Astrocyte (in vitro differentiated cells and primary cell): Measurements from ENCODE around the gene SHISA9. TPM values are rescaled to one million over a fixed set of nuclear protein-coding genes. Genes with fewer than 3 reads are reported as not detected.

ENCODE experiments used
- DNase-seq: peaks from one replicate; pipeline ENCODE4 v3.0.0-alpha.2; 2010; ENCODE audit warnings: low read depth
- FAIRE-seq: peaks from 2 replicates; lab custom pipeline; 2011; peaks lifted over from hg19 to GRCh38; lab: Jason Lieb, UNC
- H2AFZ ChIP-seq: 2 replicates; pipeline ENCODE4 v1.6.0; 2012; ENCODE audit warnings: low read depth, low read length, inconsistent platforms
- H3K27ac ChIP-seq: 2 replicates; pipeline ENCODE4 v1.5.1; 2011; ENCODE audit warnings: low read depth, low read length, inconsistent platforms
- H3K27me3 ChIP-seq: 2 replicates; pipeline ENCODE4 v1.6.0; 2011; ENCODE audit warnings: low read length, inconsistent platforms; ENCODE audit not compliant: insufficient read depth
- H3K36me3 ChIP-seq: 2 replicates; pipeline ENCODE4 v1.5.1; 2011; ENCODE audit warnings: low read length, inconsistent platforms; ENCODE audit not compliant: insufficient read depth
- H3K4me1 ChIP-seq: 2 replicates; pipeline ENCODE4 v1.5.1; 2011; ENCODE audit warnings: low read length, inconsistent platforms; ENCODE audit not compliant: insufficient read depth
- H3K4me2 ChIP-seq: 2 replicates; pipeline ENCODE4 v1.6.0; 2012; ENCODE audit warnings: low read length, inconsistent platforms
- H3K4me3 ChIP-seq: 2 replicates; pipeline ENCODE4 v1.5.1; 2011; ENCODE audit warnings: low read depth, mild to moderate bottlenecking, low read length, inconsistent platforms; ENCODE audit not compliant: insufficient read depth
- H3K79me2 ChIP-seq: 2 replicates; pipeline ENCODE4 v1.6.0; 2012; ENCODE audit warnings: mild to moderate bottlenecking, low read length, inconsistent platforms; ENCODE audit not compliant: insufficient read depth
- H3K9ac ChIP-seq: 2 replicates; pipeline ENCODE4 v1.6.0; 2012; ENCODE audit warnings: mild to moderate bottlenecking, low read length, inconsistent platforms
- H3K9me3 ChIP-seq: 2 replicates; pipeline ENCODE4 v1.5.1; 2012; ENCODE audit warnings: low read depth, mild to moderate bottlenecking, low read length, inconsistent platforms; ENCODE audit not compliant: insufficient read depth
- H4K20me1 ChIP-seq: 2 replicates; pipeline ENCODE4 v1.6.0; 2012; ENCODE audit warnings: low read length, inconsistent platforms; ENCODE audit not compliant: insufficient read depth
- H3K27ac Mint-ChIP-seq: one replicate; pipeline ENCODE4 v1.8.0; 2021; ENCODE audit warnings: mild to moderate bottlenecking, mixed read lengths; ENCODE audit not compliant: unreplicated experiment
- H3K27me3 Mint-ChIP-seq: one replicate; pipeline ENCODE4 v1.8.0; 2021; ENCODE audit warnings: low read depth, mixed read lengths; ENCODE audit not compliant: unreplicated experiment
- H3K36me3 Mint-ChIP-seq: one replicate; pipeline ENCODE4 v1.8.0; 2021; ENCODE audit warnings: low read depth, mixed read lengths; ENCODE audit not compliant: unreplicated experiment
- H3K4me1 Mint-ChIP-seq: one replicate; pipeline ENCODE4 v1.8.0; 2021; ENCODE audit warnings: low read depth, mixed read lengths; ENCODE audit not compliant: unreplicated experiment
- H3K4me3 Mint-ChIP-seq: one replicate; pipeline ENCODE4 v1.8.0; 2021; ENCODE audit warnings: mild to moderate bottlenecking, moderate library complexity, mixed read lengths; ENCODE audit not compliant: unreplicated experiment
- H3K9me3 Mint-ChIP-seq: one replicate; pipeline ENCODE4 v1.8.0; 2021; ENCODE audit warnings: mild to moderate bottlenecking, mixed read lengths; ENCODE audit not compliant: unreplicated experiment
- CTCF ChIP-seq: IDR thresholded peaks from 2 replicates; pipeline ENCODE4 v1.5.1; 2011; ENCODE audit warnings: low read depth, mild to moderate bottlenecking, inconsistent platforms, low read length, moderate library complexity; ENCODE audit not compliant: insufficient read depth
- EZH2 ChIP-seq: IDR thresholded peaks from 2 replicates; pipeline ENCODE4 v1.6.1; 2012; ENCODE audit warnings: mild to moderate bottlenecking, low read length, inconsistent platforms; ENCODE audit not compliant: insufficient read depth
- total RNA-seq: library from RNA; stranded (reverse); gene quantifications from 2 replicates; pipeline ENCODE4 v1.2.1, GENCODE V29; 2021

SHISA9 gene
- total RNA-seq, 1 donor from 2014 or later, result 73.0 TPM

GRCh38 chr16:12925026-12925800 lies 23.8 kb downstream of the SHISA9 start:
- no peaks in the 10 kb centered on the region for H3K9me3 Mint-ChIP-seq
- FAIRE-seq (no peak), DNase-seq (no peak)
- Histone ChIP-seq H3K4me1 (no peaks in the 10 kb centered on the region), H3K36me3 (no peaks in the 10 kb centered on the region), H3K9ac (no peak overlapping the region), H3K9me3 (no peaks in the 10 kb centered on the region), H3K27ac (no peak overlapping the region), H4K20me1 (no peaks in the 10 kb centered on the region), H2AFZ (no peak overlapping the region), H3K4me3 (no peak overlapping the region), H3K27me3 (no peaks in the 10 kb centered on the region), H3K4me2 (no peak overlapping the region), H3K79me2 (no peaks in the 10 kb centered on the region)
- no peak overlapping the region for H3K4me3 Mint-ChIP-seq
- no peak for TF ChIP-seq CTCF
- no peak for TF ChIP-seq EZH2
- H3K36me3 Mint-ChIP-seq, result no peaks in the 10 kb centered on the region
- no peaks in the 10 kb centered on the region for H3K27me3 Mint-ChIP-seq
- no peak overlapping the region for H3K27ac Mint-ChIP-seq
- no peaks in the 10 kb centered on the region for H3K4me1 Mint-ChIP-seq

GRCh38 chr16:12927591-12927990 lies 26.2 kb downstream of the SHISA9 start:
- H3K27ac Mint-ChIP-seq, result no peak overlapping the region
- H3K4me1 Mint-ChIP-seq, result no peaks in the 10 kb centered on the region
- no peaks in the 10 kb centered on the region for H3K9me3 ChIP-seq
- no peak overlapping the region for H3K4me3 ChIP-seq
- no peaks in the 10 kb centered on the region for H3K9me3 Mint-ChIP-seq
- no peak overlapping the region for H2AFZ ChIP-seq
- no peaks in the 10 kb centered on the region for H3K27me3 Mint-ChIP-seq
- no peak overlapping the region for H3K27ac ChIP-seq
- H3K79me2 ChIP-seq, result no peaks in the 10 kb centered on the region
- FAIRE-seq (no peak), DNase-seq (no peak)
- TF ChIP-seq EZH2, result no peak
- no peak for TF ChIP-seq CTCF
- H3K4me3 Mint-ChIP-seq, result no peak overlapping the region
- no peaks in the 10 kb centered on the region for H3K4me1 ChIP-seq
- no peaks in the 10 kb centered on the region for H4K20me1 ChIP-seq
- no peak overlapping the region for H3K4me2 ChIP-seq
- H3K36me3 ChIP-seq, result no peaks in the 10 kb centered on the region
- no peaks in the 10 kb centered on the region for H3K27me3 ChIP-seq
- no peaks in the 10 kb centered on the region for H3K36me3 Mint-ChIP-seq
- no peak overlapping the region for H3K9ac ChIP-seq

GRCh38 chr16:12930881-12931280 lies 29.5 kb downstream of the SHISA9 start:
- DNase-seq (no peak), FAIRE-seq (no peak)
- Mint-ChIP-seq H3K36me3 (peaks cover 5% of the 10 kb centered on the region), H3K4me3 (no peak overlapping the region), H3K27ac (no peak overlapping the region), H3K4me1 (peaks cover 5% of the 10 kb centered on the region), H3K9me3 (peaks cover 3% of the 10 kb centered on the region), H3K27me3 (no peaks in the 10 kb centered on the region)
- H3K4me1 ChIP-seq, result no peaks in the 10 kb centered on the region
- H3K27me3 ChIP-seq, result no peaks in the 10 kb centered on the region
- H3K4me2 ChIP-seq, result no peak overlapping the region
- H4K20me1 ChIP-seq, result no peaks in the 10 kb centered on the region
- no peak overlapping the region for H2AFZ ChIP-seq
- no peaks in the 10 kb centered on the region for H3K36me3 ChIP-seq
- H3K9me3 ChIP-seq, result no peaks in the 10 kb centered on the region
- H3K27ac ChIP-seq, result no peak overlapping the region
- TF ChIP-seq CTCF (no peak), EZH2 (no peak)
- H3K9ac ChIP-seq, result no peak overlapping the region
- no peaks in the 10 kb centered on the region for H3K79me2 ChIP-seq
- no peak overlapping the region for H3K4me3 ChIP-seq
